Measurements from ENCODE around the gene TXNRD2.

The TXNRD2 gene

DNA sequence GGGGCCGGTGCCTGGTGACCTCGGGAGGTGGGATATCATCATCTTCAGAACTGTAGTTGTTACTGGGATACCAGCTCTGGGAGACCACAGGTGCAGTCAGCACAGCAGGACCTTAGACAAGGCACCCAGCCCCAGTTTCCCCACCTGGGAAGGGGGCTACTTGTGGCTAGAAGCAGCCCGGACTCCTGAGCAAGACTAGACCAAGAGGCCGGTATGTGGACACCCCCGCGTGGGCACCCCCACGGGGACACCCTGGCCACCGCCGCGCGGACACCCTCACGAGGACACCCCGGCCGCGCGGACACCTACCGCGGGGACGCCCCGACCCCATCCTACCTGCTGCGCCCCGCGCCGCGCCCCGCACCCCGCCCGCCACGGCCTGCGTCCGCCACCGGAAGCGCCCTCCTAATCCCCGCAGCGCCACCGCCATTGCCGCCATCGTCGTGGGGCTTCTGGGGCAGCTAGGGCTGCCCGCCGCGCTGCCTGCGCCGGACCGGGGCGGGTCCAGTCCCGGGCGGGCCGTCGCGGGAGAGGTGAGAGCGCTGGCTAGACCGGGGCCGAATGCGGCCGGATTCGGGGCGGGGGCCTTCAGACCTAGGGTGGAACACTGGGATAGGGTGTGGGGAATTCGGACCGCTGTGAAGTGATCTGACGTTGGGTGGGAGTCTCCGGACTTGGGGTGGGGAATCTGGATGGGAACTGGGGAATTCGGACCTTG is at the start of gene TXNRD2, which contains the start of gene COMT:
Gene TXNRD2, minus strand, starts transcription at position 454 of the 718 bp plus-strand sequence. Its CDS starts 15 bp downstream, at position 439.
Gene COMT, plus strand, starts transcription at position 408 of the 718 bp plus-strand sequence. CDS start 20,755 bp downstream, outside the sequence.
- peak; percentile 90 for DNase-seq (ENCODE audit: low spot score)
- peak; percentile 27 for FAIRE-seq

DNA sequence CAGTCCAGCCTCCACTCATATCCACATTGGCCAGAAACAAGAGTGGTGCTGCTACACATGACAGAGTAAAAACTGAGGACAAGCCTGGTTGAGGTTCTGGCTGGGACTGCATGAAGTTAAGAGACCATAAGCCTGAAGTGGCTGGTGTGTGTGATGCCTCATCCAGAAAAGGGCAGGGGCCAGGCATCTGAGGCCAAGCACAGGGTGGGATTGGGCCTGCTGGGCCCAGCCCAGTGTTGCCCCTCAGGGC is 49.7 kb upstream of the TXNRD2 start:
- FAIRE-seq: no peak

DNA sequence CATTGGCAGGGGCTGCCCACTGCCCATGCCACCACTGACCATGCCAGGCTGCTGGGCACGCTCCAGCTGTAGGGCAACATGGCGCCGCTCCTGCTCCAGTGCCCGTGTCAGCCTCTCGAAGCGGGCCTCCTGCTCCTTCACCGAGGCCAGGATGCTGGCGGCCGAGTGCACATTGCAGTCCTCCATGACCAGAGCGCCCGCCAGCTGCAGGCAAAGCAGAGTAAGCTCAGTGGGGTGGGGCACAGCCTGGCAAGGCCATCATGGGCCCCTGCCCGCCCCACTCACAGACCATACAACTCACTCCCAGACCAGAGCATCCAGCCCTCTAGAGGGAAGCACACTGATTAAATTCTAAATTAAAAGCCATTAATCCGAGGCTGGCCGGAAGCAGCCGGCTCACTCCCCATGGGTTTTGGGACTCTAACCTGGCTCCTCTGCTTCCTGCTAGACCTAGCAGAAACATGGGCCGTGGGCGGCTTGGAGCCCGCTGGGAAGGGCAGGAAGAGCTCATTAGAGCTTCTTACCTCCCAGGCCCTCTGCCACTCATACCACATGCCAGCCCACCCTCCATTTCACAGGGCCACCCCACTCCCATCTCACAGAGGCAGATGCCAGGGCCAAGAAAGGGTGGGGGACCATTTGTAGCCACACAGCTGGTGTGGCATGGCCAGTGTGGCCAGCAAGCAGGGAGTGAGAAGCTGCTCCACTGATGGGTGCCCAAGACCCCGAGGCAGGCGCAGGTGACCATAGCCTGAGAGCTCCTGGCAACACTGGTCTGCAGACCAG is 49.2 kb upstream of the TXNRD2 start:
- DNase-seq (ENCODE audit: low spot score): no peak

More for the DNA sequence above, 49.7 kb upstream of the TXNRD2 start:
- no peak for DNase-seq (ENCODE audit: low spot score)

DNA sequence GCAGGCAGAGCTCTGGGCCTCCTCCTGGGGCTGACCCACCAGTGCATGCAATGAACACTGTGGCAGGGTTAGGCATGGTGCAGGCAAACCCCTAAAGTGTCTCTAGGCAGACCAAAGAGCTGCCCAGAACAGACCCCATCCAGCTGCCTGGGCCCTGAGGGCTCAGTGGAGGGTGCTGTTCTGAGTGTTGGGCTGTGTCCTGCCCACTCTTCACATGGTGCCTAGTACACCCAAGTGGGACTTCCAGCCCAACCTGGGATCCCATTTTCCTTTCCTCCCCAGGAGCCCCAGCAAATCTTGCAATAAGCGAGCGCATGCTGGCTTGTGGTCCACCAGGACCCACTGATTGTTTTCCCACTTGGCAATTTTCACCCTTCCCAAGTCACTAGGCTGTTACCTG is 48.6 kb upstream of the TXNRD2 start:
- FAIRE-seq: no peak

More for the DNA sequence above, 49.2 kb upstream of the TXNRD2 start:
- peak; percentile 58 for FAIRE-seq

DNA sequence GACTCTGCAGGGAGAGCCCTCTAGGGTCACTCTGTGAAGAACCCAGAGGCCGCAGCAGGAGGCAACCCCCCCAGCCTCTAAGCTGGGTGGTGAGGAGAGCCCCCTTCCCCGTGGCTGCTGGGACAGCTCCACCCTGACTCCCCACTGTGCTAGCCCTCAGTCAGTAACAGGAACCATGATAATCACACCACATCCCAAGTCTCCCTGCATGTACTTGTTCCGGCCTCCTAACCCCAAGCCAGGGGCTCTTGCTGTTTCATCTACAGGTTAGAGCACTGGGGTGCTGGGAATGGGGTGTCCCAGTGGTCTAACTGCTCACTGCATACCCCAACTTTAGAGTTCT is 48.1 kb upstream of the TXNRD2 start:
- DNase-seq (ENCODE audit: low spot score) (no peak), FAIRE-seq (no peak)

More for the DNA sequence above, 48.6 kb upstream of the TXNRD2 start:
- no peak for DNase-seq (ENCODE audit: low spot score)

DNA sequence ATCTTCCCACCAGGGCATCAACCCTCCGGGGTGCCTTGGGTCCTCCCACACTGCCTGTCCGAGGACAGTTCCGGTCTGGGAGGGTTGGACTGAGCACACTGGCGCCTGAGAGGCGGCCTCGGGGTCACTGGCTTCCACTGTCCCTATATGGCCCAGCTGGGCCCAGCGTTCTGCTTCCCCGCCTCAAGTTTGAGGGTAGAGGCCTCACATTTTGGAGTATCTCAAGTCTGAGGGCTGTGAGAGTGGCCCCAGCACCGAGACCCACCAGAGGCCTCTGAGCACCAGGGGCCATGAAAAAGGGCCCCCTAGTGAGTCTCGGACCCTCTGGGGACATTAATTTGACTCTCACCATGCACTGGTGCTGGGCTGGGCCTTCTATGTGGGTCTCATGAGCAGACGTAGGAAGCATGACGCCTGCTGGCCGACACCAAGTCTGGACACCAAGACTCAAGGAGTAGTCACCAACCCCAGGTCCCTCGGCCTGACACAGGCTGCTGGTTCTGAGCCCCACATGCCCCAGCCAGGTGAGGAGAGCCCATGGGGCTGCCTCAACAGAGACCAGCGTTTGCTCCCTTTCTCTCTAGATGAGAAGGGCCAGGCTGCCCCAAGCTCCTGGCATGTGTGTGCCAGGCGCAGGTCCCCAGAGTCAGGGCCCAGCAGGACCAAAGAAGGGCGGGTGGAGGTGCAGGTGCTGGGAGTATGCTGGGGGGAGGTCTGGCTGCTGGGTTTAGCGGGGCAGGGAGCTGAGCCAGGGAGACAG is 47.5 kb upstream of the TXNRD2 start:
- DNase-seq (ENCODE audit: low spot score) (no peak), FAIRE-seq (no peak)

DNA sequence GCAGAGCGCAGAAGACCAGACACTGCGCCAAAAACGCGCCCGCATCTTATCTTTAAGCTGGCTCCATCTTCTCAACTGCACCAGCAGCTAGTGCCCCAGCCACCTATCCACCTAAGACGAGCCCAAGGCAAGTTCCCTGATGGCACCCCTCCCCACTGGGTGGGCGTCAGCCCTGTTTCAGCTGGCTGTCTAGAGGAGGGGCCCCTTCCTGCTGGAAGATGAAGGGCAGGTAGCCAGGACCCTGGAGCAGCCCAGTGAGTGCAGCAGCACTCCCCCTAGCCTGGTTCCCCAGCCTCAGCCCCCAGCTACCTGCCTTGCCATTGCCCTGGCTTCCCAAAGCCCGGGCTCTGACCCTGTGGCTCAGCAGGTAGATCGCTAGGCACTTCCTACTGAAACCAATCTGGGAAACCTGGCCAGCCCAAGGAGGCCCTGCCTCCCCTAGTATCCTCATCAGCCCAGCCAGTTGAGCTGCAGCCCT is 46.8 kb upstream of the TXNRD2 start:
- no peak for FAIRE-seq
- DNase-seq (ENCODE audit: low spot score): no peak

DNA sequence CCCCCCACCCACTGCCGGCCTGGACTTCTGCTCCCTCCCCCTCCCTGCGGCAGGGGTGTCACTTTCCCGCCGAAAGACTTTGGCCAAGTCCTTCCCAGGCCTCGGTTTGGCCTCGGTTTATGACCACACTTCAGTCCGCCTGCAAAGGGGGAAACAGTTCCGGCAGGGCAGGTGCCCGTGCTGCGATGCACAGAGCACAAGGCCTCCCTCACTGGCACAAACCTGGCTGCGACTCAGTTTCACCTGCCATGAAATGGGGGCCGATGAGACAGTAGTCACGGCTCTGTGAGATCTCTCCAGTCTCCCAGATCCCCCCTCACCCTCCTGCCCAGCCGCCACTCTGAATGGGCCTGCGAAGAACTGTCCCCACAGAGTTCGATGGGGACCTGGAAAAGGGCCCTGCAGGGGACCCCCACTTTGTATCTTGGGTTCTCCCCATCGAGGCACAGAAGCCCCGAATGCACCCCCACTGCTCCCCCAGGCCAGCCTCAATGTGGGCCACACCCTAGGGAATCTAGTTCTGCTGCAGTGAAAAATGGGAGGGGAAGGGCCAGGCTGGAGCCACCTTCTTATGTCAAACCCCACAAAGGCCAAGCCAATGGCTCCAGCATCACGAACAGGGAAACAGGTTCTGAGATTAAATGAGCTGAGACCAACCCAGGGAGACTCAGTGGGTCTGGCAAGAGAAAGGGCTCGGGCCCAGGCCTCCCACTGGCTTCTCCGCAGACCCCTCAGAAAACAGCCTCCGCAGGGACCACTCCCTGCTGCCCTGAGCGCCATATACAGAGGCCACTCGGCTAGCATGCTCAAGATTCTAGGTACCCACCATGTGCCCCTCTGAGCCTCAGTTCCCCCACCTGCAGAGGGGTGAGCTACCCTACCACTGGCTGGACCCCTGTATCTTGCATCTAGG is 46.0 kb upstream of the TXNRD2 start:
- no peak for DNase-seq (ENCODE audit: low spot score)
- FAIRE-seq: no peak

DNA sequence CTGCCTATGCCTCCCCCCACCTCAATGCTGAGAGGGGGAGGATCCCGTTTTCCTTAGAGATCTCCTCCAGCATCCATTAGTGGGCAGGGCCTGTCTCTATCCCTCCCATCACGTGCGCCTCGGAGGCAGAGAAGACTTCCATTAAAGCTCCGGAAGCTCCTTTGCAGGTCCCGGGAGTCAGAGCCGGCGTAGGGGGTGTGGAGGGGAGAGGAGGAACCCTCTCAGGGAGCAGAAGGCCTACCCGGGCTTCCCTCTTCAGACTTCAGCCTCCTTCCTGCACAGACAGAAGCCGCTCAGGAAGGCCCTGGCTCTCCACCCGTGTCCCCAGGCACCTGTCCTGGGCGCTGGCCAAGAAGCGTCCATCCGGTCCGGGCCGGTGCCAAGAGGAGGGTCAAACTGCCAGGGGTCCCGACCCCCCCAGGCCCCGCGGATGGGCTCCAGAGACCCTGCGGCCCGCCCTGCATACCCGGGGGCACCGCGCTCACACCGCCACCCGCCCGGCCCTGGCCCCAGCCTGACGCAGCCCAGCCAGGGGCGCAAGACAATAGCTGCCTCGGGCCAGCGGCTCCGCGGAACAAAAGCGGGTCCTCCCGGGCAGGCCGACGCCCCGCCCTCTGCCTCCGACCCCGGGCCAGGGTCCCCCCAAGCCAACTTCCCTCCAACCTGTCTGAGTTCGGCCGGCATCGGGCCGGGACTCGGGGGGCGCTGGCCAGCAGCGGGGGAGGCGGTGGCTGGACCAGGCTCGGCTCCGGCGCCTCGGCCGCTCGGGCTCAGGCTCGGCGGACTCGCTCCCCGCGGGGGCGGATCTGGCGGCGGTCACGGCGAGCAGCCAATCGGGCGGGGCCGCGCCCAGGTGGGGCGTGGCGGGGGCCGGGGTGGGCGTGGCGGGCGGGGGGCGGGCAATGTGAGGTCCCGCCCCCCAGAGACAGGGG is 45.1 kb upstream of the TXNRD2 start:
- peak; percentile 99 for FAIRE-seq
- peak; percentile 99 for DNase-seq (ENCODE audit: low spot score)

DNA sequence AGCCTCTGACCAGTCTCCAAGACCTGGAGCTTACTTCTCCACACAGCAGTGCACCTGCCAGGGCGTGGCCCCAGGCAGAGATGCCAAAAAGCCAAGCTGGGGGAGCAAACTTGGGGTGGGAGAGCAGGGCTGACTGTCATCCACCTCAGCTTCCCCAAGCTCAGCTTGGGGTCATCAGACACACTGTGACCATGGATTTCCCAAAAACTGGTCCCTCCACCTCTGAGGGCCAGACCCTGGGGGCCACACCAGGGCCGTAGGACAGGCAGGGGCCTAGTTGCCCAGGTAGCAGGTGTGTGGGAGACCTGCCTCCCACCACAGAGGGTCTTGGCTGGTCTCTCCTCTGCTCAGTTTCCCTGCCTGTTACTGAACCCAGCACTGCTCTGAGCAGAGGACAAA is 44.4 kb upstream of the TXNRD2 start:
- FAIRE-seq (no peak), DNase-seq (ENCODE audit: low spot score) (no peak)

DNA sequence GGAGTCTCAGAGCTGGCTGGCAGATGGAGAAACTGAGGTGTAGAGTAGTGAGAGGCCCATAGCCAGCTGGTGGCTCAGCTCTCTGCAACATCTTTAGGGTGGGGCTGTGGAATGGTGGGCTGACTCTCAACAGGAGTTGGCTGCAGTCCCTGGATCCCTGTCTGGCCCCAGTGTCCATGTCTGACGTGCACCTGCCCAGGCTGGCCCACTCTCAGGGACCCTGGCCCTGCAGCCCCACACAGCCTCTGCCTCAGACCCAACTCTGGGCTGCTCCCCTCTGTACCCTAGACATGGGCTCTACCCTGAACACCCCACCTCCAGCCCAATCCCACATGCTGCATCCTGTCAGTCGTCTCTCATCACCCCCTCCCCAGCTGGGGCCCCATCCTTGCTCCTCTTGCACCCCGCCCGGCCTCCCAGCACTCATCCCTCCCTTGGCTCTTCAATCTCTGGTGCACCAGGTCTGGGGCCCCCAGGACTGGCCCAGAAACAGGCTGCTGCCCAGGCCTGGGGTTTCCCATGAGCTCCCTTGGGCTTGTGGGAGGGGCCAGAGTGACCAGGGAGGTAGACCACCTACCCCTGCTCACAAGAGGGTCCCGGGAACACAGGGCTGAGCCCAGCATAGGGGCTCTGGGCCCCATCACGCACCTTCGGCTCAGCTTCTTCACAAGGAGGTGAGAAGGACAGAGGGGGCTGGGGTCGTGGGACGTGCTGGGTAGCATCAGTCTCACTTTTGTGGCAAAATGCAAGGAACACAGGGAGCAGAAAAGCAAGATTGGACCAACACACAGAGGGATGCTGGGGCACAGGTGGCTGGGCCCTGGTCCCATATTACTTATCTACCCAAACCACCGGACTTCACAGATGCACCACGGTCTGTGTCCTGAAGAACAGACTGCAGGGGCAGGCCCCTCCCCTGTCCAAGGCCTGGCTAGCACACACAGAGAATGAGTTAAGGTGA is 43.5 kb upstream of the TXNRD2 start:
- FAIRE-seq (no peak), DNase-seq (ENCODE audit: low spot score) (peak; percentile 52)

DNA sequence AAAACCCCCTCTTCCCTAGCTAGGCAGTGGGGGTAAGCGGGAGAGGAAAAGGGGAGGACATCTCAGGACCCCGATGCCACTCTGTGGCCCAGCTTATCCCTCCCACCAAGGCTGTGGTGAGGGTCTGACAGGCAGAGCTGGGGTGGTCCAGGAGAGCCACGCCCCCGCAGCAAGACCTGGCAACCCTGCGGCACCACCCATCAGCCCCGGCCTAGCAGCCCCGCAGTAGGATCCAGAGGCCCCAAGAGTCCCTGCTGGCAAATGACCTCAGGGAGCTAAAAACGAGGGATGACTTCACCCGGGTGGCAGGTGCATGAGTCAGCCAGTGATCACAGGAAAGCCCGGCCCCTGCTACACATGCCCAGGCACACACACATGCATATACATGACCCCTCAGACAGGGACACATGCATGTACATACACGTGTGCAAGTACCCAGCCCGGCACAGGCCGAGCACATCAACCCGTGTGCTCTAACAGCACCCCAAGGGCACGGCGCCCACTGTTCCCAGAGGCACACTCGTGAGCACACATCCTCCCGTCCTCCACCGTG is 42.7 kb upstream of the TXNRD2 start:
- FAIRE-seq (peak; percentile 98), DNase-seq (ENCODE audit: low spot score) (peak; percentile 97)

DNA sequence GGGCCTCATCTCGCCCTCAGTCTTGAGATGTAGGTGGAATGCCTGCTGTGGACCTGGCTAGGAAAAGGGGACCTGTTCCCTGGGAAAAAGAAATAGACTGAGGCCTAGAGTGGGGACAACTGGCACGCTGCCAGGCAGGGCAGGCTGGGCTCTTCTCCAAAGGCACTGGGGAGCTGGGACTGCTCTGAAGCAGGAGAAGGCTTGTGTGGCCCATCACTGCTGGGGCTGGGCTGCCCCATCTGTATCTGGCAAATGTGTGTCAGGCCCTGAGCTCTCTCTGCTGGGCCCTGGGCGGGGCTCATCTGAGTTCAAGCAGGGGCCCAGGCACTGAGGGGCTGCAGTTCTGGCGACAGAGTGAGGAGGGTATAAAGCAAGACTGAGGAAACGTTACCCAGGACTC is 42.1 kb upstream of the TXNRD2 start:
- FAIRE-seq (peak; percentile 92), DNase-seq (ENCODE audit: low spot score) (peak; percentile 58)

DNA sequence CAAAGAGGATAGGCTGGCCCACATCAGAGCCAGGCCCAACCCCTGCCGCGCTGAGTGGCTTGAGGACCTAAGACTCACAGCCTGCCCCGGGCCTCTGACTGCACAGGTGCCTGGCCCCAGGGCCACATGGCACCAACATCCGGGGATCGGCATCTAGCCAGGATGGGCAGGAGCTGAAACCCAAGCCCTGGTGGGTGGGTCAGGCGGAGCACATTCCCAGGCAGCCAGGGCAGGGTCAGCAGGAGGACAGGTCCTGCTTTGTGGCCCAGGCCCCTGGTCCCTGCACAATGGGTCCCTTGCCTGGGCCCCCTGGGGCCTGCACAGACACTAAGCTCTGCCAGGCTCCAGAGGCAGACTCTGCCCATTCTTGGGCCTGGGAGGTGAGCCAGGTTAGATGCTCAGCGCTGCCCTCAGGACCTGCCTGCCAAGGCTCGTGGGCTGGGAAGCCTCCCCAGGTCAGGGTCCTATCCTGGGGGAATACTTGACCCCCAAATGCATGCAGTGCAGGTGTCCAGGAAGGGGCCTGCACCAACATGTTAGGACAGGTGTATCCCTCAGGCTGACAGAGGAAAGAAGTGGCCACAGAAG is 41.5 kb upstream of the TXNRD2 start:
- FAIRE-seq (no peak), DNase-seq (ENCODE audit: low spot score) (no peak)

DNA sequence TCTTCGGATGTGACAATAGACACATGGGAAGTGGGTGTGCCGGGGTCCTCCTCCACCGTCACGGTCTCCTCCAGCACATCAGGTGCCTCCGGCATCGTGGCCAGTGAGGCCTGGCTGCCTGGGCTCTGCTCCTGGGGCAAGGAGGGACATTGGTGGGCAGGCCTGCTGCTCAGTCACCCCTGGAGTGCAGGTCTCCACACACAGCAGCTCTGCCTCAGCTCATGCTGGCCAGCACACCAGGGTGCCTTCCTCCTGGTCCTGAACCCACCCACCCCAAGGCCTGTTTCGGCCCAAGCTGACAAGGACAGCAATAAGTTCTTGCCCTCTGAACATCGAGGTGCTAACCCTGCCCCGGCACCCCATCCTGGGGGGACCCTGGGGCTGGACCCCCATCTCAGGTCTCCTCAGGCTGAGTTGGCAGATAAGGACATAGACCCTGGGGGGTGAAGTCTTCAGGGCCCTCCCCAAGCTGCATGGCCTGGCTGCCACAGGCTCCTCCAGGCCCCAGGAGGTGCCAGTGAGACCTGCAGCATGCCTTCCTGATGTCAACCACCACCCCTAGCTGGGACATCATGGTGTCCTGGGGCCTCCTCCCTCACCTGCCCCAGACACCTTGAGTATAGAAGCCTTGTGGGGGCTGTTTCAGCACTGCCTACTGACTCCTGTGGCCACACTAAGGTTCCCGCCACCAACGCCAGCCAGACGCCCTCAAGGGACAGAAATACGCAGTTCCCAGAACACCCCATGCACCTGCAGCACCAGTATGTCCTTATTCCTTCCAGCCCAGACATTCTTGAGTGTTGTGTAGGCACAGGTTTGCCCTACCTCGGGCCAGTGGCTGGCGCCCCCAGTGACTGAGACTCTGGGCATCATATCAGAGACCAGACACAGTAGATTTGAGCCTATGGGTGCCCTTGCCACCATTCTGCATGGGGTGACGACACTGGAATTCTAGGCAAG is 40.6 kb upstream of the TXNRD2 start:
- FAIRE-seq (peak; percentile 89), DNase-seq (ENCODE audit: low spot score) (no peak)

DNA sequence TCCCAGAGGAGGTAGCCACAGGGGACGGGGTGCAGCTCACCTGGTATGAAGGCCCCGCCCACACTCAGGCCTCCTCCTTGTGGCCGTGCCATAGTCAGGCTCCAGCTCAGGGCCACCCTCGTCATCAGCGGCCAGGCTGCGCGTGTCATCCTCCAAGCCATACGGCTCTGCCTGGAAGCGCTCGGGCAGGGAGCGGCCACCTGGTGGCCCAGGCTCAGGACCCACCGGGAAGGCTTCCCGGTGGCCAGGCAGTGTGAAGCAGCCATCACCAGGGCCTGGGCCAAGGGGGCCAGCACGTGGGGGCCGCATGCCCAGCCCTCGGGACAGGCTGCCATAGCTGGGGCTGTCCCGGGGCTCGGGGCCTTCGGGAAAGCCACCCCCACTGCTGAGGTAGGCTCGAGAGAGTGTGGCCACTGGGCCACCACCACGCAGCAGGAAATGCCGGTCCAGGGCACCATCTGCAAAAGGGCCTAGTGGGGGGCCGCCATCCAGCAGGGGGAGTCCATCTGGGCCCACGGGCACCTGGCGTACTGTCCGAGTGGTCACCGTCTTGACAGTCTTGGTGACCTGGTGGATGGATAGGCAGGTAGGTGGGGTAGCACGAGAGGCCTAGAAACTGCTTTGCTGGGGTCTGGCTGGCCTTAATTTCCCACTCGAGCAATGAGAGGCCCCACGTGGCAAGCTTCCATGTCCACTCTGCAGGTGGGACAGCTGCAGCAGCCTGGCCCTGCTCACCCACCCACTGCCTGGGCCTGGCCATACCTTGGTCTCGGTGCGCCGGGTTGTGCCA is 39.7 kb upstream of the TXNRD2 start:
- DNase-seq (ENCODE audit: low spot score): no peak
- no peak for FAIRE-seq
